GM18520 (cell line): Measurements from ENCODE around the gene FOXC1.

ENCODE experiments used
- ATAC-seq: cut with Tn5 transposase; IDR thresholded peaks from one replicate; pipeline ENCODE4 v1.9.1; 2021; ENCODE audit not compliant: unreplicated experiment

The FOXC1 gene

DNA sequence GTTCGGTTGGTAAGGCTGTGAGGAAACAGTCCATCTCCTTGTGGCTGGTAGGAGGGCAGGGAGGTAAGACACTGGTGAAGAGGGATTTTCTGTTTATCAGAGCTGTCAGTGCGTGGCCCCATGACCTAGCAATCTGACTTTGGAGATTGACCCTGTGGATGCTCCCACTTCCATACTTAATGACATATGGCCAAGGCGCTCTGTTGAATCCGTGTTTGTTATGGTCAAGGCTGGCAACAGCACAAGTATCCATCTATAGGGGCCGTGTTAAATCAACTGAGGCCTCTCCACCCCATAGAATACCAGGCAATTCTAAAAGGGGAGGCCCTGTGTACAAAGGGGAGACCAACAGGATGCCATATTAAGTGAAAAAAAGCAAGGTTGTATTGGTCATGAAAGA lies 25.6 kb upstream of the FOXC1 start:
- no peak for ATAC-seq

- ATAC-seq, result no peak
These were observed 24.6 kb upstream of the FOXC1 start for GRCh38 chr6:1584996-1585668.

DNA sequence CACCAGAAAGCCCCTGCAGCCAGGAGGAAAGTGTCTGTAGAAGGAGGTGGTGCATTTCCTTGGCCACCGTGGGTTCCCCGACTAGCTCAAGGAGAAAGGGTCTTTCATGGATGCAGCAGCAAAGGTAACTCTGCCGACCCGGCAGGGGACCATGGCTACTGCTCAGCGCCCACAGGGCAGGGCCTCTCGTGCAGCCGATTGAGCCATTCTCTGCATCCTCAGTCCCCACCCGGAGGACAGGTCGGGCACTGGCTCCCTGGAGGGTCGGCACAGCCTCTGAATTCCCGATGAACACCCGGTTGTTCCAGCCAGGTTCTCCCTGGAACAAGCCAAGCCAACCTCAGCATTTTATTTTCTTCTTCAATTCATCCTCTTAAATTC lies 24.1 kb upstream of the FOXC1 start:
- ATAC-seq, result no peak

- no peak for ATAC-seq
These were observed 23.5 kb upstream of the FOXC1 start for GRCh38 chr6:1586256-1586655.

GRCh38 chr6:1586861-1587450 lies 22.8 kb upstream of the FOXC1 start:
- ATAC-seq, result no peak

DNA sequence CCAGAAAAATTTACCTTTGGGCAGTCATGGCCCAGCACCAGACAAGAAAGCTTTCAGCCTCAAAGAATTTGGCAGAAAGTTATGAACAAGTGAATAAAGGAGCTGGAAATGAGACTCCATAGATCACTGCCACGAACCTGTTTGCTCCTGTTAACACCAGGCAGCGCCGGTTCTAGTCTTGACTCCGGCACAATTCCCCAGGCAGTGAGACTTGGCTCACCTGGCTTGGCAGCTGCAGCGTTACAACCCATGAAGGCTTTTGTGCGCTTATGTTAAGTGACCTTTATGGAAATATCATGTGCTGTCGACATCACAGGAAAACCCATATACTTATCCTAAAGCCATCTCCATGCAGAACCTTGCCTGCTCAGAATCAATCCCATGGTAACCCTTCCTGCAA lies 22.2 kb upstream of the FOXC1 start:
- ATAC-seq, result no peak

- no peak for ATAC-seq
These were observed 21.7 kb upstream of the FOXC1 start for GRCh38 chr6:1587977-1588376.

GRCh38 chr6:1589208-1589607 lies 20.5 kb upstream of the FOXC1 start:
- ATAC-seq, result no peak

DNA sequence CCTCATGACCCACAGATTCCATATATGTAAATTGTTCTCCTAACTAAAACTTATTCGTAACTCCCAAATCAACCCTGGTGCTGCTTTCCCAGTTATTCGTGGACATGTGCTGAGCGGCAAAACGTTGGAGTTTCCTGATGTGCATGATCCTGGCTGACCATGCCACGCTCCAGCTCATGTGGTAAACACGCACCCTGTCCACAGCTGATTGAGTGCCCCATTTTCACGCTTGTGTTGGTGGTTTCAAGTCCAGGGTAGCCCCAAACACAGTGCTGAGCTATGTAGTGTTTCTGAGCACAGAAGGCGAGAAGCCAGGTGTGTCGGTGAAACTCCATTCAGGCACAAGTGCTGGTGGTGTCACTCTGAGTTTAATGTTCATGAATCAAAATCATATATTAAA lies 19.1 kb upstream of the FOXC1 start:
- no peak for ATAC-seq

DNA sequence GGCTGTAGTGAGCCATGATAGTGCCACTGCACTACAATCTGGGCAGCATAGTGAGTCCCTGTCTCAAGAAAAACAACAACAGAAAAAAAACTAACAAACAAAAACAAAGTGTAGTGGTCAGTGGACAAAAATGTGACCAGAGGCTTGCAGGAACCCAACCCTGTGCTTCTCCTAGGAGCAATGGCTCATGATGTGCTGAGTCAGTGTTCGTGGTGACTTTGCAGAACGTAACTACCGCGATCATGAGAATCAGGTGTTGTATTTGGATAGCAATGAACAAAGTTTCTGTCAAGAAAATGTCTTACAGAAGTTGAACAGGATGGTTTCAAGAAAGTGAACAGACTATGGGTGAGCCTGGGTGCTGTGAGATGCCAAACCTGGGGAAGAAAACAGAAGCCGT lies 18.5 kb upstream of the FOXC1 start:
- no peak for ATAC-seq

GRCh38 chr6:1591926-1592325 lies 17.8 kb upstream of the FOXC1 start:
- no peak for ATAC-seq

GRCh38 chr6:1592852-1593251 lies 16.9 kb upstream of the FOXC1 start:
- ATAC-seq, result no peak

DNA sequence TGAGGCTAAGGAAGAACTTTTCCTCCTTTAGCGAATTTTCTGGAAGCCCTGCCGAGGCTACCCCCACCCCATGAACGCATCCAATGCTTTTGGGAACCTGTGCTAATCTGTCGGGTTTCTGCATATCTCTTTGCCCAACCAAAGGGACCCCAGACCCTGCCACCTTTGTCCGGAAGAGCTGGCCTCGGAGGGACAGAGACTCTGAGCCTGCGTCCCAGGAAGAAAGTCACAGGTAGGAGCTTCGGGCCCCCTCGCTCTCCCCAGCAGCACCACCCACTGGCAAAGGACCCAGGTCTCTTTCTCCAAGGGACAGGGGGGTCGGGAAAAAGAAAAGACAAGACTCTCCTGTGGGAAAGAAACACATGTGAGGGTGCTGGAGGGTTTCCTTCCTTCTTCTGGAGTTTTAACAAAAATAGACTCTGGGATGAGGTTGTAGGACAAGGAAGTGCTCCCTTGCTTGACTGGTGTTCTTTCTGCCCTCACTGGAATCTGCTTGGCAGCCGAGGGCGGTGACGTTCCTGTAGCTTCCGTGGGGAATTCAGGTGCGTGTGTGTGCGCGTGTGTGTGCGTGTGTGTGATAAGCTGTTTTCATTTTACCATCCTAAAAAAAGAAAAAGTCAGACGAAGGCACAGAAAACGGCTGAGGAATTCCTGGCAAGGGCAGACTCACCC lies 16.3 kb upstream of the FOXC1 start:
- no peak for ATAC-seq

DNA sequence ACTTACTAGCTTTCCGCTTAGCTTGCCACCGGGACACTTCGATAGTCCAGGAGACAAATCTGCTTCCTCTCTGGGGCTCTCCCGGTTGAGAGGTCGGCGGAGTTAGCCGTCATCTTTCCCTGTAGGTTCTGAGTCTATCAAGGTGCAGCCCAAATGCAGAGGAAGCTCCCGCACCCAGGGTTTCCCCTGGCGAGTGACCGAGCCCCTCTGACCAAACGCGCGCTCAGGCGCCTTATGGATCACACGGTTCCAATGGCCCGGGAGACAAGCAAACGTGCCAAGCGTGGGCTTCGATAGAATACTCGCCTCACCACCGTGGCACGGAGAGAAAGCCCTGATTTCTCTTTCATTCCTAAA lies 15.8 kb upstream of the FOXC1 start:
- no peak for ATAC-seq

GRCh38 chr6:1594445-1595200 lies 15.1 kb upstream of the FOXC1 start:
- no peak for ATAC-seq

- no peak for ATAC-seq
These were observed 14.2 kb upstream of the FOXC1 start for GRCh38 chr6:1595271-1596087.

GRCh38 chr6:1596088-1596852 lies 13.4 kb upstream of the FOXC1 start:
- ATAC-seq, result no peak

DNA sequence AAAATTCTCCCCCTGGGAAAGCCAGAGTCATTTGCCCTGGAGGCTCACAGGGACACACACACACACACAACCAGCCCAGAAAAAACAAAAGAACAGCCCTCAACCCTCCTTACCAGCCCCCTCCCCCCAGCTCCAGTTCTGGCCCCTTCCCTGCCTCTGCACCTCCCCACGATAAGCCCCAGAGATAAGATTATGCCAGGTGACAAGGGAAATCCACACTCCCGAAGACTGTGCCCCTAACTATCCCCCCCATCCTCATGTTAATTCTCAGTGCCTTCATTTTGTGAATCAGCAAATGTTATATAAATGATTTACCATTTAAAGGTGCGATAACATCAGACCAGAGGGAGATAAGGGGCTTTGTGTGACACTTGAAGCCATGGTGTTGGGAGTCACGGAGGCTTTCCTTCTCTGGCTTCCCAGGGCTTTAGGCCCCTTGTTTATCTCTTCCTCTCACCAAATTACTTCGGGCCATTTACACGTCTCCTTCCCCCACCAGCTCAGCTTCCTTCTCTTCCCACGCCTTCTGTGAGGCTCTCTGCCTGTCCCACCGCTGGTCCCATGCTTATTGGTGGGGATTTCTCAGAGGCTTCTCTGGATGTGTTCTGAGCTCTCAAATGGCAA lies 12.5 kb upstream of the FOXC1 start:
- no peak for ATAC-seq

DNA sequence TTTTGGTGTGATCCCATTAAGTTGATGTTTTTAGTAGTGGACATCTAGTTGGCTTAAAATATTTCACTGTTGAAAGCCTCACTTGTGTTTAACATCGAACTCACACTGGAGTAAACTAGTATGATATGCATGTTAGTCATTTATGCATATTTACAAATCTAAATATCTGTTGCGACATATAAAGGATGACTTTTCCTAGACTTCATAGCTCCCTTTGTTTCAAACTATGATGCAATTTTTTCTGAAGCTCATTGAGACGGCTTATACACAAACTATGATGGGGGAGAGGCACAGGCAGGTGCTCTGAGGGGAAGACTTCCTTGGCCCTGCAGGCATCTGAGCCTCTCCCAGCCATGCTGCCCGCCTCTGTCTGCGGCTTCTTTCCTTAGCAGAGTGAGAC lies 11.8 kb upstream of the FOXC1 start:
- no peak for ATAC-seq

DNA sequence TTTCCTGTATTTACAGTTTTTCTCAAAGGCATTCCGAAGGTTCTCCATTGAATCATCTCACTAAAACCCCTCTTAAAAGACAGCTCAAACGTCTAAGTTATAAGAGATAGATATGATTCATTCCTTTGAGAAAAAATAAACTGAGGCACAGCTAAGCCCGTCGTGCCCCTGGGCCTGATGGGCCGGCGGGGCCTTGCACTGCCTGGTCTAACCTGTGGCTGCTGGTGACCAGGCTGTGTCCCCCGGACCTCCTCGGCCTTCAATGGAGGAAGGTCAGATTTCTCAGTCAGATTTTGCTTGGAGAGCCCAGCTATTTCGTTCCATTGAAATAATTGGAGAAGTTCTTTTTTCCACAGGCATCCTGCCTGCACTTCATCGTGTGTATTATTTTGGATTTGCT lies 11.3 kb upstream of the FOXC1 start:
- no peak for ATAC-seq
